ENCODE results near the gene CLCN6.

Gene CLCN6

GRCh38 chr1:11800391-11800755 lies 5.6 kb upstream of the CLCN6 start:
- POLR2A ChIA-PET = no interaction called here
- CTCF ChIA-PET = no interaction called here

More at GRCh38 chr1:11800391-11800755, 5.6 kb upstream of the CLCN6 start:
- TF ChIP-seq BCL11B (tag by site-specific recombination; IDR thresholded peaks at IDR 0.05; ENCODE audit: low read depth) (no peak), ZNF549 (tag by site-specific recombination; IDR thresholded peaks at IDR 0.05) (no peak), GFI1B (tag by site-specific recombination; IDR thresholded peaks at IDR 0.05) (no peak), ZNF621 (tag by site-specific recombination; IDR thresholded peaks at IDR 0.05) (no peak), ZNF10 (tag by site-specific recombination; IDR thresholded peaks at IDR 0.05) (no peak), ZNF747 (tag by site-specific recombination; IDR thresholded peaks at IDR 0.05) (no peak), KLF16 (tag by site-specific recombination; IDR thresholded peaks at IDR 0.05) (no peak), ZNF518A (tag by site-specific recombination; conservative IDR thresholded peaks at IDR 0.05; ENCODE audit: low read depth) (no peak), HIC1 (tag by site-specific recombination; IDR thresholded peaks at IDR 0.05) (no peak), ZNF223 (tag by site-specific recombination; IDR thresholded peaks at IDR 0.05) (no peak), ZNF404 (tag by site-specific recombination; IDR thresholded peaks at IDR 0.05) (no peak), ZSCAN4 (tag by site-specific recombination; IDR thresholded peaks at IDR 0.05) (no peak)
- Histone ChIP-seq H3K9me3 (ENCODE audit: control insufficient read depth, insufficient read depth, low read depth, low read length) (no peaks in the 10 kb centered on the region), H3K27ac (ENCODE audit: extremely low read depth, low read depth, low read length) (no peak overlapping the region), H3K4me3 (ENCODE audit: low read depth, low read length) (no peak overlapping the region), H3K36me3 (ENCODE audit: control insufficient read depth in 2 of 2, insufficient read depth in 1 of 2, low read length in 2 of 2) (peaks cover 0 to 60% of the 10 kb centered on the region in 2 experiments; a peak in 1 of 3 replicates), H3K4me1 (ENCODE audit: control insufficient read depth, insufficient read depth, low read length) (peaks cover 4% of the 10 kb centered on the region; the same call in 1 of the 2 replicates)

Measured in HEK293 (cell line).